Measurements from ENCODE around the gene SAMMSON. TPM values are rescaled to one million over a fixed set of nuclear protein-coding genes. Genes with fewer than 3 reads are reported as not detected.

Gene SAMMSON
- total and polyA plus RNA-seq, 7 donors = 0.04 to 0.82 (median 0.60) TPM; not detected in 4

DNA sequence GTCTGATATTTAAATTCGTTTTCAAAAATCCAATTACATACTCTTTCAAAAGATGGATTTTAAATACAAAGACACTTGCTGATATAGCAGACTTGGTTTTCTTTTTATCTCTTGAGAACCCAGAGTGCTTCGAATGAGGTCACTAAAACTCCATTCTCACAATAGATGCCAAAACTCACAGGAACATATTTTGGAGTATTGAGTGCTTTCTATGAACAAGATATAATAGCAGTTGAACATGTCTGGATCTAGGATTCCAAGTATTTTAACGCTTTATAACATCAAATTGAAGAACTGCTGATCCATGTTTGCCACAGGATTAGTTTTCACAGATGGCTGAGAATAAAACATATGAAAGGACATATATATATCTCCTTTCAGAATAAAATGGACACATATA lies 113.2 kb downstream of the SAMMSON start:
- Histone ChIP-seq H3K9me3 (no peaks in the 10 kb centered on the region), H3K27ac (no peak overlapping the region), H3K27me3 (no peaks in the 10 kb centered on the region), H3K4me3 (no peak overlapping the region), H3K4me1 (no peaks in the 10 kb centered on the region), H3K36me3 (no peaks in the 10 kb centered on the region)
- TF ChIP-seq EP300 (IDR thresholded peaks at IDR 0.05) (no peak), POLR2A (IDR thresholded peaks at IDR 0.05) (no peak), POLR2AphosphoS5 (IDR thresholded peaks at IDR 0.05) (no peak)
- TF ChIP-seq, protein P1, sequence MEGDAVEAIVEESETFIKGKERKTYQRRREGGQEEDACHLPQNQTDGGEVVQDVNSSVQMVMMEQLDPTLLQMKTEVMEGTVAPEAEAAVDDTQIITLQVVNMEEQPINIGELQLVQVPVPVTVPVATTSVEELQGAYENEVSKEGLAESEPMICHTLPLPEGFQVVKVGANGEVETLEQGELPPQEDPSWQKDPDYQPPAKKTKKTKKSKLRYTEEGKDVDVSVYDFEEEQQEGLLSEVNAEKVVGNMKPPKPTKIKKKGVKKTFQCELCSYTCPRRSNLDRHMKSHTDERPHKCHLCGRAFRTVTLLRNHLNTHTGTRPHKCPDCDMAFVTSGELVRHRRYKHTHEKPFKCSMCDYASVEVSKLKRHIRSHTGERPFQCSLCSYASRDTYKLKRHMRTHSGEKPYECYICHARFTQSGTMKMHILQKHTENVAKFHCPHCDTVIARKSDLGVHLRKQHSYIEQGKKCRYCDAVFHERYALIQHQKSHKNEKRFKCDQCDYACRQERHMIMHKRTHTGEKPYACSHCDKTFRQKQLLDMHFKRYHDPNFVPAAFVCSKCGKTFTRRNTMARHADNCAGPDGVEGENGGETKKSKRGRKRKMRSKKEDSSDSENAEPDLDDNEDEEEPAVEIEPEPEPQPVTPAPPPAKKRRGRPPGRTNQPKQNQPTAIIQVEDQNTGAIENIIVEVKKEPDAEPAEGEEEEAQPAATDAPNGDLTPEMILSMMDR (IDR thresholded peaks at IDR 0.05) = no peak
- DNase-seq = no peak
- WGBS, 2 donors = 62 to 76% methylated on average over 3 of the region's 3 CpGs
- intact Hi-C loops (cut with DNase I) = no loop called here

DNA sequence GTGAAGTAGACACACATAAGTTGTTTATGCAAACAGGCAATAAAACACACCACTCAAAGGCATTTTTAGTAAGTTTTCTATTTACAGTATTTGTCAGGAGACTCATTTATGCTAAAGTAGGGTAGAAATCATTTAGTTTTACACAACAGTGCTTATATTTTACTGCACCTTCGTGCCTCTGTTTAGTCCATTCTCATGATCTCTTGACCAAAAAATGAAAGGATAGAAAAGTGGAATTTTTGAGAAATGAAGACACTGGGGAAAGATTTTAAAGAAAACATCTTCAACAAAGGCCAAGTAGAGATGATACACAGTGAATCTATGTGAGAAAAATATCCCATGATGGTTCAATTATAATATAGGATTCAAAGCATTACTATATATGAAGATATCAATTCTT lies 114.9 kb downstream of the SAMMSON start:
- H3K4me3 ChIP-seq = no peak overlapping the region
- H3K4me1 ChIP-seq = no peaks in the 10 kb centered on the region
- H3K9me3 ChIP-seq = no peaks in the 10 kb centered on the region
- DNase-seq = no peak
- WGBS, 2 donors = 38 to 60% methylated on average over 1 of the region's 1 CpG
- no peaks in the 10 kb centered on the region for H3K36me3 ChIP-seq
- no peaks in the 10 kb centered on the region for H3K27me3 ChIP-seq
- no peak overlapping the region for H3K27ac ChIP-seq
- no peak for TF ChIP-seq POLR2AphosphoS5 (IDR thresholded peaks at IDR 0.05)
- TF ChIP-seq, protein P1 (IDR thresholded peaks at IDR 0.05) = no peak
- TF ChIP-seq EP300 (IDR thresholded peaks at IDR 0.05) = no peak
- no peak for TF ChIP-seq POLR2A (IDR thresholded peaks at IDR 0.05)
- intact Hi-C loops (cut with DNase I) = no loop called here

DNA sequence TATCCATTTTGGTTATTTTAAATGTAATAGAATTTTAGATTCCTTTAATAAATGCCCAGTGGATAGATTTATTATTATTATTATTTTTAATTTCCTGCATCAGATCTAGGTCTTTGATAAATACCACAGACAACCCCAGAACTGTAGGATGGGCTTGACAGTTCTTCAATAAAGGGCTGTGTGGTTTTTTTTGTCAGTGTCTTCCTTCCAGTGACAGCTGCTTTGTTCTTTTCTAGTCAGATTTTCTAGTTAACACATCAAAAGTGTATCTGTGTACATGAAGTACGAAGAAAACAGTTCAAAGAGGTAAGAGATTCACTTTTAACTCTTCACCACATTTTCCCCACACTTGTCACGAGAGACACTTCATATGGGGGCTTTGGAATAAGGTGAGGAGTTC lies 120.3 kb downstream of the SAMMSON start:
- H3K27me3 ChIP-seq = no peaks in the 10 kb centered on the region
- no peak for DNase-seq
- no peaks in the 10 kb centered on the region for H3K4me1 ChIP-seq
- intact Hi-C loops (cut with DNase I) = no loop called here
- 53 to 54% methylated on average over 2 of the region's 2 CpGs for WGBS, 2 donors
- H3K9me3 ChIP-seq = no peaks in the 10 kb centered on the region
- H3K27ac ChIP-seq = no peak overlapping the region
- no peaks in the 10 kb centered on the region for H3K36me3 ChIP-seq
- H3K4me3 ChIP-seq = no peak overlapping the region
- TF ChIP-seq EP300 (IDR thresholded peaks at IDR 0.05) (no peak), POLR2A (IDR thresholded peaks at IDR 0.05) (no peak), POLR2AphosphoS5 (IDR thresholded peaks at IDR 0.05) (no peak)
- TF ChIP-seq, protein P1 (IDR thresholded peaks at IDR 0.05) = no peak
